CD14-positive monocyte (primary cell): Measurements from ENCODE around the gene NPW. TPM values are rescaled to one million over a fixed set of nuclear protein-coding genes. Genes with fewer than 3 reads are reported as not detected.

Source experiments
- DNase-seq, 3 donors: peaks; one replicate each; pipeline ENCODE4 v3.0.0-alpha.2; 2011 to 2022
- H2AFZ ChIP-seq: 2 replicates; pipeline ENCODE4 v1.6.0; 2012; ENCODE audit warnings: mild to moderate bottlenecking, low read depth, low read length, inconsistent platforms; ENCODE audit not compliant: insufficient read depth, poor library complexity, severe bottlenecking
- H3K27ac ChIP-seq, 2 donors: 1 replicate in 1 of 2; 2 replicates in 1 of 2; pipeline ENCODE4 v1.5.1; 2012 to 2013; ENCODE audit warnings: low read length in 2 of 2, control low read depth in 1 of 2, inconsistent platforms in 1 of 2, low read depth in 1 of 2, mild to moderate bottlenecking in 1 of 2
- H3K27me3 ChIP-seq, 2 donors: one replicate each; pipeline versions ENCODE4 v1.6.0 to v1.6.1; 2011 to 2013; ENCODE audit warnings: low read length in 2 of 2; ENCODE audit not compliant: control insufficient read depth in 2 of 2, insufficient read depth in 2 of 2
- H3K36me3 ChIP-seq, 2 donors: replicated peaks in 1 of 2; 1 replicate in 1 of 2; 2 replicates in 1 of 2; pipeline versions ENCODE4 v1.5.1 to v1.6.1; 2012 to 2013; ENCODE audit warnings: low read length in 2 of 2, control low read depth in 1 of 2, inconsistent platforms in 1 of 2, mild to moderate bottlenecking in 1 of 2; ENCODE audit not compliant: insufficient read depth in 2 of 2, control insufficient read depth in 1 of 2
- H3K4me1 ChIP-seq, 2 donors: 1 replicate in 1 of 2; 2 replicates in 1 of 2; pipeline versions ENCODE4 v1.5.1 to v1.6.1; 2012 to 2013; ENCODE audit warnings: low read length in 2 of 2, control low read depth in 1 of 2, inconsistent platforms in 1 of 2, mild to moderate bottlenecking in 1 of 2, moderate library complexity in 1 of 2; ENCODE audit not compliant: insufficient read depth in 2 of 2, control insufficient read depth in 1 of 2
- H3K4me2 ChIP-seq: replicated peaks from 2 replicates; pipeline ENCODE3; 2012; ENCODE audit warnings: low read length, moderate library complexity, mild to moderate bottlenecking; ENCODE audit not compliant: poor library complexity, severe bottlenecking; ENCODE audit errors: extremely low read depth
- H3K4me3 ChIP-seq, 3 experiments: fragments of 200-600 bp in 1 of 3; sonication (generic) in 1 of 3; replicated peaks in 1 of 3; 1 replicate in 2 of 3; 2 replicates in 1 of 3; pipeline ENCODE4 v1.5.1; 2011 to 2013; ENCODE audit warnings: low read length in 3 of 3, mild to moderate bottlenecking in 3 of 3, control low read depth in 2 of 3, low read depth in 2 of 3, inconsistent platforms in 1 of 3, moderate library complexity in 1 of 3
- H3K79me2 ChIP-seq: 2 replicates; pipeline ENCODE4 v1.6.0; 2012; ENCODE audit warnings: mild to moderate bottlenecking, control low read depth, inconsistent platforms, low read length, moderate library complexity; ENCODE audit not compliant: insufficient read depth
- H3K9ac ChIP-seq: 2 replicates; pipeline ENCODE4 v1.6.0; 2017; ENCODE audit warnings: low read length, mild to moderate bottlenecking; ENCODE audit not compliant: insufficient read depth, poor library complexity, severe bottlenecking
- H3K9me3 ChIP-seq, 2 donors: replicated peaks in 1 of 2; 1 replicate in 1 of 2; 2 replicates in 1 of 2; pipeline versions ENCODE4 v1.5.1 to v1.6.1; 2012 to 2013; ENCODE audit warnings: low read length in 2 of 2, control low read depth in 1 of 2; ENCODE audit not compliant: control insufficient read depth in 1 of 2, insufficient read depth in 1 of 2
- H4K20me1 ChIP-seq: 2 replicates; pipeline ENCODE4 v1.6.0; 2012; ENCODE audit warnings: mild to moderate bottlenecking, low read length, control low read depth, moderate library complexity; ENCODE audit not compliant: insufficient read depth
- H3K27ac Mint-ChIP-seq, 7 donors: one replicate each; pipeline ENCODE4 v1.8.0; 2020; ENCODE audit warnings: mild to moderate bottlenecking in 7 of 7, mixed read lengths in 7 of 7, moderate library complexity in 6 of 7, inconsistent platforms in 2 of 7
- H3K27me3 Mint-ChIP-seq, 3 donors: one replicate each; pipeline ENCODE4 v1.8.0; 2021 to 2022; ENCODE audit warnings: low read depth in 3 of 3, mild to moderate bottlenecking in 3 of 3, mixed read lengths in 3 of 3, moderate library complexity in 3 of 3, inconsistent platforms in 1 of 3
- H3K36me3 Mint-ChIP-seq, 2 donors: one replicate each; pipeline ENCODE4 v1.8.0; 2020; ENCODE audit warnings: mixed read lengths in 2 of 2, inconsistent platforms in 1 of 2, mild to moderate bottlenecking in 1 of 2
- H3K4me1 Mint-ChIP-seq: one replicate; pipeline ENCODE4 v1.8.0; 2020; ENCODE audit warnings: mild to moderate bottlenecking, mixed read lengths
- H3K4me3 Mint-ChIP-seq, 2 donors: one replicate each; pipeline ENCODE4 v1.8.0; 2020; ENCODE audit warnings: mild to moderate bottlenecking in 2 of 2, mixed read lengths in 2 of 2, moderate library complexity in 1 of 2
- H3K9me3 Mint-ChIP-seq, 7 donors: one replicate each; pipeline ENCODE4 v1.8.0; 2020 to 2022; ENCODE audit warnings: mixed read lengths in 7 of 7, mild to moderate bottlenecking in 6 of 7, moderate library complexity in 6 of 7, inconsistent platforms in 2 of 7
- WGBS: methylation state at CpG from one replicate; pipeline ENCODE4 v1.1.5; 2013; ENCODE audit warnings: missing lambda C conversion rate; ENCODE audit not compliant: insufficient coverage; 5-methylcytosine and 5-hydroxymethylcytosine counted together
- intact Hi-C, 2 donors: fragments of 100-400 bp; cut with micrococcal nuclease; formaldehyde crosslinking; loops; one replicate each; pipeline versions ENCODE4 v1.15.0 to v1.15.1; 2023
- polyA plus RNA-seq, 3 donors: library from polyadenylated mRNA; depleted of rRNA in 1 of 3; unstranded in 2 of 3; stranded (reverse) in 1 of 3; fragments of 300-500 nt in 2 of 3; fragments of >200 nt in 1 of 3; fragmentation: Illumina TruSeq in 2 of 3; gene quantifications; 1 replicate in 2 of 3; 2 replicates in 1 of 3; pipeline ENCODE4 v1.2.3, GENCODE V29; 2012 to 2021
- TF ChIP-seq, protein P1 (sequence below): fragments of 200-600 bp; IDR thresholded peaks from one replicate; pipeline ENCODE4 v1.8.0; 2022; ENCODE audit warnings: antibody characterized with exemption, mild to moderate bottlenecking

Gene NPW
- polyA plus RNA-seq, 3 donors = not detected

DNA sequence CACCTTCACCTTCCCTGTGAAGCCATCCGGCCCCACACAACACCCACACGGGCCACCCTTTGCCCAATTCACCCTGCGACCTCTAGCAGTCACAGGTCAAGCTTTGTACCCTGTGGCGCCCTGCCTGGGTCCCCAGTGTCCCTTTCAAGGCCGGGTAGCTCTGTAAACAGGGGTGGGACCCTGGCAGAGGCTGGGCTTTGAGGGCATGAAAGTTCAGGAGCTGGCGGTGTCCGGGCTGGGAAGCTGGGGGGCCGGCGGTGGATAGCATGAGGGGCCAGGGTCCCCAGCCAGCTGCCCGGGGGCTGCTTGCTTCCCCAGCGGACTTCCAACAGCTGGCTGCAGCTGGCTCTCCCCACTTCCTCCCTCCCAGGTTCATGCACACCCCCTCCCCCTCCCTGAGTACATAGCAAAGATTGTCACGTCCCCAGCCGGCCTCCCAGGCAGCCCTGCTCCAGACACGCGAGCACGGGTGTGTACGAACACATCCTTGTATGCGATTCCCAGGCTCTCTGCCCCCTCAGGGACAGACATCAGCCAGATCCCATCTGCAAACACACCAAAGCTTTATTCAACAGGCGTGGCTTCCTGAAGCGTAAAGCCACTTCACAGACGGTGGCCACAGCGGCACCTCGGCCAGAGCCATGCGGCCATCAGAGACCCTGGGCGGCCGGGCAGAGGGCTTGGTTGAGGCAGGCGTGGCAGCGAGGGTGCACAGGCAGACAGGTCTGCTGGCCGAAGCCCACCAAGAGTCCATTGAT, 19.9 kb downstream of the NPW start:
- no peaks in the 10 kb centered on the region for H3K27me3 ChIP-seq
- no peak overlapping the region for H2AFZ ChIP-seq
- intact Hi-C loops = no loop called here
- H3K27ac ChIP-seq = no peak overlapping the region
- H3K4me2 ChIP-seq = no peak overlapping the region
- H3K27me3 Mint-ChIP-seq = peaks cover 0 to 5% (median 4%) of the 10 kb centered on the region in 3 donors
- no peaks in the 10 kb centered on the region for H3K9me3 Mint-ChIP-seq
- H4K20me1 ChIP-seq = no peaks in the 10 kb centered on the region
- H3K9me3 ChIP-seq = no peaks in the 10 kb centered on the region
- peaks cover 7% of the 10 kb centered on the region for H3K4me1 Mint-ChIP-seq
- no peak overlapping the region for H3K4me3 ChIP-seq
- H3K79me2 ChIP-seq = no peaks in the 10 kb centered on the region
- no peak overlapping the region for H3K4me3 Mint-ChIP-seq
- H3K36me3 Mint-ChIP-seq = peaks cover 3 to 4% of the 10 kb centered on the region in 2 donors
- H3K36me3 ChIP-seq = no peaks in the 10 kb centered on the region
- H3K9ac ChIP-seq = no peak overlapping the region
- H3K27ac Mint-ChIP-seq = no peak overlapping the region
- no peak for DNase-seq
- 83% methylated on average over 22 of the region's 29 CpGs for WGBS
- peaks cover 10 to 12% of the 10 kb centered on the region in 2 donors for H3K4me1 ChIP-seq
- TF ChIP-seq, protein P1, sequence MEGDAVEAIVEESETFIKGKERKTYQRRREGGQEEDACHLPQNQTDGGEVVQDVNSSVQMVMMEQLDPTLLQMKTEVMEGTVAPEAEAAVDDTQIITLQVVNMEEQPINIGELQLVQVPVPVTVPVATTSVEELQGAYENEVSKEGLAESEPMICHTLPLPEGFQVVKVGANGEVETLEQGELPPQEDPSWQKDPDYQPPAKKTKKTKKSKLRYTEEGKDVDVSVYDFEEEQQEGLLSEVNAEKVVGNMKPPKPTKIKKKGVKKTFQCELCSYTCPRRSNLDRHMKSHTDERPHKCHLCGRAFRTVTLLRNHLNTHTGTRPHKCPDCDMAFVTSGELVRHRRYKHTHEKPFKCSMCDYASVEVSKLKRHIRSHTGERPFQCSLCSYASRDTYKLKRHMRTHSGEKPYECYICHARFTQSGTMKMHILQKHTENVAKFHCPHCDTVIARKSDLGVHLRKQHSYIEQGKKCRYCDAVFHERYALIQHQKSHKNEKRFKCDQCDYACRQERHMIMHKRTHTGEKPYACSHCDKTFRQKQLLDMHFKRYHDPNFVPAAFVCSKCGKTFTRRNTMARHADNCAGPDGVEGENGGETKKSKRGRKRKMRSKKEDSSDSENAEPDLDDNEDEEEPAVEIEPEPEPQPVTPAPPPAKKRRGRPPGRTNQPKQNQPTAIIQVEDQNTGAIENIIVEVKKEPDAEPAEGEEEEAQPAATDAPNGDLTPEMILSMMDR = no peak

DNA sequence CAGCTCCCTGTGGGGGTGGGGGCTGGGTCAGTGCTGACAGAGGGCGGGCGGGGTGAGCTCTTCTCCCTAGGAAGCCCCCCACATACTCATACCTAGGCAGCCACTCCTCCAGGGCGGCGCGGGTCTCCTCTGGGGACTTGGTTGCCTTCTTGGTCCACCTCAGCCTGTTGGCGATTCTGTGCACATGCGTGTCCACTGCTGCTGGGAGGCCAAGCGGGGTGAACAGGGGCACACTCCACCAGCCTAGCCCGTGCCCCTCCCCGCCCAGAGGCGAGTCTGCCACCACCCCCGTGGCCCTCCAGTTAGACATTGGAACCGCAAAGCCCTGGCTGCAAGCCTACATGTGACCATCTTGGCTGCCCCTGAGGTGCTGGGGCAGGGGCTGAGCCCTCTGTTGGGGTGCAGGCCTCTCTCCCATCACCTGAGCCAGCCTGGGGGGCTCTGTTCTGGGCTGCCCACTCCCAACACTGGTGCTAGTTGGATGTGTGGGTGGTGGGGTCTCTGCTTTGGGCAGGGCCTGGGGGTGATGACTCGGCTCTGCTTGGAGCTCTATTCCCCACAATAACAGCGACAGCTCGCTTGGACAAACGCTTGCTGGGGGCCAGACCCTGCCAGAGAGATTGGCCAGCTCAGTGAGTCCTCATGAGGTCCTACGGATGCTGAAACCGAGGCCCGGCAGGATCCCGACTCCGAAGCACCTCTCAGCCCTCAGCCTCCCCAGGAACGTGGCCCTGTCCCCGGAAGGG, 20.6 kb downstream of the NPW start:
- Histone ChIP-seq H3K4me3 (no peak overlapping the region), H3K27ac (no peak overlapping the region), H2AFZ (no peak overlapping the region), H3K36me3 (no peaks in the 10 kb centered on the region), H3K27me3 (no peaks in the 10 kb centered on the region), H3K4me2 (no peak overlapping the region), H3K4me1 (peaks cover 12 to 15% of the 10 kb centered on the region in 2 donors), H3K79me2 (no peaks in the 10 kb centered on the region), H3K9me3 (no peaks in the 10 kb centered on the region), H4K20me1 (no peaks in the 10 kb centered on the region), H3K9ac (no peak overlapping the region)
- H3K27me3 Mint-ChIP-seq = peaks cover 0 to 3% (median 0%) of the 10 kb centered on the region in 3 donors
- DNase-seq = no peak
- no peaks in the 10 kb centered on the region for H3K9me3 Mint-ChIP-seq
- intact Hi-C loops = no loop called here
- 94% methylated on average over 22 of the region's 24 CpGs for WGBS
- TF ChIP-seq, protein P1 = no peak
- peaks cover 3 to 4% of the 10 kb centered on the region in 2 donors for H3K36me3 Mint-ChIP-seq
- no peak overlapping the region for H3K4me3 Mint-ChIP-seq
- H3K4me1 Mint-ChIP-seq = peaks cover 8% of the 10 kb centered on the region
- no peak overlapping the region for H3K27ac Mint-ChIP-seq
